Measurements from ENCODE around the gene UST.
"Not testable (repeated sequence)": the region's sequence is repeated elsewhere in the genome, so short reads cannot be mapped to it uniquely, and the experiment has no call there.

UST gene

GRCh38 chr6:148996815-148997214, 250.0 kb downstream of the UST start:
- Histone ChIP-seq H3K36me3 (ENCODE audit: control insufficient read depth, low read depth, low read length) (peaks cover 13% of the 10 kb centered on the region), H3K27me3 (ENCODE audit: control insufficient read depth, insufficient read depth, low read length) (no peaks in the 10 kb centered on the region), H3K9me3 (ENCODE audit: control insufficient read depth, low read depth, low read length) (peaks cover 6% of the 10 kb centered on the region), H3K9ac (ENCODE audit: low read length) (no peak overlapping the region), H3K4me3 (ENCODE audit: low read length) (no peak overlapping the region), H3K27ac (ENCODE audit: low read length) (no peak overlapping the region), H3K4me1 (ENCODE audit: control insufficient read depth, low read depth, low read length) (no peaks in the 10 kb centered on the region)

GRCh38 chr6:148997865-148998264, 251.0 kb downstream of the UST start:
- peaks cover 6% of the 10 kb centered on the region for H3K9me3 ChIP-seq (ENCODE audit: control insufficient read depth, low read depth, low read length)
- H3K27me3 ChIP-seq (ENCODE audit: control insufficient read depth, insufficient read depth, low read length) = no peaks in the 10 kb centered on the region
- no peak overlapping the region for H3K4me3 ChIP-seq (ENCODE audit: low read length)
- no peak overlapping the region for H3K27ac ChIP-seq (ENCODE audit: low read length)
- no peaks in the 10 kb centered on the region for H3K4me1 ChIP-seq (ENCODE audit: control insufficient read depth, low read depth, low read length)
- H3K9ac ChIP-seq (ENCODE audit: low read length) = no peak overlapping the region
- peaks cover 9% of the 10 kb centered on the region for H3K36me3 ChIP-seq (ENCODE audit: control insufficient read depth, low read depth, low read length)

GRCh38 chr6:148998704-148999103, 251.9 kb downstream of the UST start:
- peaks cover 7% of the 10 kb centered on the region for H3K36me3 ChIP-seq (ENCODE audit: control insufficient read depth, low read depth, low read length)
- H3K4me1 ChIP-seq (ENCODE audit: control insufficient read depth, low read depth, low read length) = no peaks in the 10 kb centered on the region
- H3K4me3 ChIP-seq (ENCODE audit: low read length) = no peak overlapping the region
- H3K9ac ChIP-seq (ENCODE audit: low read length) = no peak overlapping the region
- no peaks in the 10 kb centered on the region for H3K27me3 ChIP-seq (ENCODE audit: control insufficient read depth, insufficient read depth, low read length)
- no peak overlapping the region for H3K27ac ChIP-seq (ENCODE audit: low read length)
- H3K9me3 ChIP-seq (ENCODE audit: control insufficient read depth, low read depth, low read length) = peaks cover 6% of the 10 kb centered on the region

- Histone ChIP-seq H3K4me3 (ENCODE audit: low read length) (no peak overlapping the region), H3K27ac (ENCODE audit: low read length) (no peak overlapping the region), H3K36me3 (ENCODE audit: control insufficient read depth, low read depth, low read length) (peaks cover 10% of the 10 kb centered on the region), H3K9ac (ENCODE audit: low read length) (no peak overlapping the region), H3K27me3 (ENCODE audit: control insufficient read depth, insufficient read depth, low read length) (no peaks in the 10 kb centered on the region), H3K9me3 (ENCODE audit: control insufficient read depth, low read depth, low read length) (peaks cover 6% of the 10 kb centered on the region), H3K4me1 (ENCODE audit: control insufficient read depth, low read depth, low read length) (no peaks in the 10 kb centered on the region)
These were observed 252.7 kb downstream of the UST start for GRCh38 chr6:148999501-148999900.

GRCh38 chr6:148999929-149000468, 253.2 kb downstream of the UST start:
- Histone ChIP-seq H3K27ac (ENCODE audit: low read length) (no peak overlapping the region), H3K27me3 (ENCODE audit: control insufficient read depth, insufficient read depth, low read length) (no peaks in the 10 kb centered on the region), H3K36me3 (ENCODE audit: control insufficient read depth, low read depth, low read length) (peaks cover 10% of the 10 kb centered on the region), H3K9me3 (ENCODE audit: control insufficient read depth, low read depth, low read length) (peaks cover 6% of the 10 kb centered on the region), H3K4me3 (ENCODE audit: low read length) (no peak overlapping the region), H3K9ac (ENCODE audit: low read length) (no peak overlapping the region), H3K4me1 (ENCODE audit: control insufficient read depth, low read depth, low read length) (no peaks in the 10 kb centered on the region)

GRCh38 chr6:149001422-149001821, 254.6 kb downstream of the UST start:
- H3K4me1 ChIP-seq (ENCODE audit: control insufficient read depth, low read depth, low read length) = no peaks in the 10 kb centered on the region
- H3K36me3 ChIP-seq (ENCODE audit: control insufficient read depth, low read depth, low read length) = peaks cover 6% of the 10 kb centered on the region
- peaks cover 6% of the 10 kb centered on the region for H3K9me3 ChIP-seq (ENCODE audit: control insufficient read depth, low read depth, low read length)
- H3K9ac ChIP-seq (ENCODE audit: low read length) = no peak overlapping the region
- no peak overlapping the region for H3K4me3 ChIP-seq (ENCODE audit: low read length)
- H3K27ac ChIP-seq (ENCODE audit: low read length) = no peak overlapping the region
- H3K27me3 ChIP-seq (ENCODE audit: control insufficient read depth, insufficient read depth, low read length) = no peaks in the 10 kb centered on the region

GRCh38 chr6:149003560-149003959, 256.7 kb downstream of the UST start:
- Histone ChIP-seq H3K4me1 (ENCODE audit: control insufficient read depth, low read depth, low read length) (no peaks in the 10 kb centered on the region), H3K27ac (ENCODE audit: low read length) (no peak overlapping the region), H3K9me3 (ENCODE audit: control insufficient read depth, low read depth, low read length) (peaks cover 6% of the 10 kb centered on the region), H3K36me3 (ENCODE audit: control insufficient read depth, low read depth, low read length) (peaks cover 6% of the 10 kb centered on the region), H3K27me3 (ENCODE audit: control insufficient read depth, insufficient read depth, low read length) (no peaks in the 10 kb centered on the region), H3K4me3 (ENCODE audit: low read length) (no peak overlapping the region), H3K9ac (ENCODE audit: low read length) (no peak overlapping the region)

GRCh38 chr6:149004664-149005063, 257.8 kb downstream of the UST start:
- Histone ChIP-seq H3K4me1 (ENCODE audit: control insufficient read depth, low read depth, low read length) (no peaks in the 10 kb centered on the region), H3K27ac (ENCODE audit: low read length) (no peak overlapping the region), H3K9me3 (ENCODE audit: control insufficient read depth, low read depth, low read length) (peaks cover 6% of the 10 kb centered on the region), H3K27me3 (ENCODE audit: control insufficient read depth, insufficient read depth, low read length) (no peaks in the 10 kb centered on the region), H3K36me3 (ENCODE audit: control insufficient read depth, low read depth, low read length) (peaks cover 3% of the 10 kb centered on the region), H3K4me3 (ENCODE audit: low read length) (no peak overlapping the region), H3K9ac (ENCODE audit: low read length) (no peak overlapping the region)

- H3K9ac ChIP-seq (ENCODE audit: low read length); H3K27me3 ChIP-seq (ENCODE audit: control insufficient read depth, insufficient read depth, low read length); H3K9me3 ChIP-seq (ENCODE audit: control insufficient read depth, low read depth, low read length); H3K36me3 ChIP-seq (ENCODE audit: control insufficient read depth, low read depth, low read length); H3K27ac ChIP-seq (ENCODE audit: low read length); H3K4me3 ChIP-seq (ENCODE audit: low read length); H3K4me1 ChIP-seq (ENCODE audit: control insufficient read depth, low read depth, low read length): not testable (repeated sequence)
These were observed 259.4 kb downstream of the UST start for GRCh38 chr6:149006236-149006635.

- Histone ChIP-seq H3K27ac (ENCODE audit: low read length) (no peak overlapping the region), H3K4me1 (ENCODE audit: control insufficient read depth, low read depth, low read length) (no peaks in the 10 kb centered on the region), H3K36me3 (ENCODE audit: control insufficient read depth, low read depth, low read length) (peaks cover 3% of the 10 kb centered on the region), H3K27me3 (ENCODE audit: control insufficient read depth, insufficient read depth, low read length) (no peaks in the 10 kb centered on the region), H3K9ac (ENCODE audit: low read length) (no peak overlapping the region), H3K9me3 (ENCODE audit: control insufficient read depth, low read depth, low read length) (peaks cover under 1% of the 10 kb centered on the region), H3K4me3 (ENCODE audit: low read length) (no peak overlapping the region)
These were observed 259.8 kb downstream of the UST start for GRCh38 chr6:149006671-149007070.

- Histone ChIP-seq H3K27ac (ENCODE audit: low read length) (no peak overlapping the region), H3K4me3 (ENCODE audit: low read length) (no peak overlapping the region)
These were observed 261.0 kb downstream of the UST start for GRCh38 chr6:149007846-149008245.

GRCh38 chr6:149008741-149009140, 261.9 kb downstream of the UST start:
- Histone ChIP-seq H3K9me3 (ENCODE audit: control insufficient read depth, low read depth, low read length) (no peaks in the 10 kb centered on the region), H3K4me1 (ENCODE audit: control insufficient read depth, low read depth, low read length) (peaks cover 3% of the 10 kb centered on the region), H3K27me3 (ENCODE audit: control insufficient read depth, insufficient read depth, low read length) (no peaks in the 10 kb centered on the region), H3K9ac (ENCODE audit: low read length) (no peak overlapping the region), H3K27ac (ENCODE audit: low read length) (no peak overlapping the region), H3K36me3 (ENCODE audit: control insufficient read depth, low read depth, low read length) (peaks cover 3% of the 10 kb centered on the region), H3K4me3 (ENCODE audit: low read length) (no peak overlapping the region)

More at GRCh38 chr6:149007846-149008245, 261.0 kb downstream of the UST start:
- Histone ChIP-seq H3K27me3 (ENCODE audit: control insufficient read depth, insufficient read depth, low read length) (no peaks in the 10 kb centered on the region), H3K36me3 (ENCODE audit: control insufficient read depth, low read depth, low read length) (peaks cover 3% of the 10 kb centered on the region), H3K4me1 (ENCODE audit: control insufficient read depth, low read depth, low read length) (no peaks in the 10 kb centered on the region), H3K9ac (ENCODE audit: low read length) (no peak overlapping the region), H3K9me3 (ENCODE audit: control insufficient read depth, low read depth, low read length) (no peaks in the 10 kb centered on the region)

All from iPS-18a (cell line).